Measurements from ENCODE around the gene PNLIP. TPM values are rescaled to one million over a fixed set of nuclear protein-coding genes. Genes with fewer than 3 reads are reported as not detected.

Gene PNLIP
- polyA plus RNA-seq, 1 of the 3 experiments (the other 2 are of a cell fraction) = not detected

DNA sequence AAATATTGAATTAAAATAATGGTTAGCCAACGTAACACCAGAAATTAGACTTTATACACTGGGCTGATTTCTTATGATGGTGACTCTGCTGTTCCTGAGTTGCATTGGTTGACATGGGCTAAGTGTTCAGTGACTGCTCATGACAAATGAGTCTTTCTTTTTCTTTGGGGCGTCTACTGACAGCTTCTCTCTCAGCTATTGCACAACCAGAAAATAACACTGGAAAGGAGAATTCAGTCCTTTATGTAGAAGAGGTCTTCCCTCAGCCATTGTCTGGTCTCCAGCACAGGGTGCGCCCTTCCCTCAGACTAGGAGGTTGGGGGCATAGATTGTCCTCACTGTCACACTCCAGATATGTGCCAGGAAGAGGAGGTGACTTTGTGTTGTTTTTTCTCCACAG lies 21.6 kb downstream of the PNLIP start:
- Histone ChIP-seq H3K27me3 (ENCODE audit: insufficient read depth) (no peaks in the 10 kb centered on the region), H3K27ac (ENCODE audit: low read depth in 2 of 2, low read length in 1 of 2) (no peak overlapping the region), H3K4me2 (no peak overlapping the region), H3K9ac (no peak overlapping the region), H3K4me1 (ENCODE audit: control insufficient read depth in 1 of 2, insufficient read depth in 2 of 2, low read depth in 1 of 2, low read length in 1 of 2) (no peaks in the 10 kb centered on the region), H3F3A (replicated peaks; ENCODE audit: insufficient read depth) (no peaks in the 10 kb centered on the region), H3K4me3 (ENCODE audit: low read depth in 2 of 2, low read length in 1 of 2) (no peak overlapping the region), H3K79me2 (ENCODE audit: insufficient read depth) (no peaks in the 10 kb centered on the region), H3K9me2 (no peaks in the 10 kb centered on the region), H3K9me3 (no peaks in the 10 kb centered on the region), H3K36me3 (replicated peaks in 1 of 2; ENCODE audit: control insufficient read depth in 1 of 2, insufficient read depth in 2 of 2, low read length in 1 of 2) (no peaks in the 10 kb centered on the region), H4K20me1 (ENCODE audit: insufficient read depth) (no peaks in the 10 kb centered on the region), H2AFZ (ENCODE audit: low read depth) (no peak overlapping the region)
- no peak for DNase-seq
- 21% methylated on average over 3 of the region's 3 CpGs for WGBS (ENCODE audit: low lambda C conversion rate)
- no peak for TF ChIP-seq NFIC (IDR thresholded peaks at IDR 0.05; ENCODE audit: borderline replicate concordance)
- no peak for TF ChIP-seq FOSL2 (IDR thresholded peaks at IDR 0.05; ENCODE audit: borderline replicate concordance, low read depth)
- TF ChIP-seq, protein P1, sequence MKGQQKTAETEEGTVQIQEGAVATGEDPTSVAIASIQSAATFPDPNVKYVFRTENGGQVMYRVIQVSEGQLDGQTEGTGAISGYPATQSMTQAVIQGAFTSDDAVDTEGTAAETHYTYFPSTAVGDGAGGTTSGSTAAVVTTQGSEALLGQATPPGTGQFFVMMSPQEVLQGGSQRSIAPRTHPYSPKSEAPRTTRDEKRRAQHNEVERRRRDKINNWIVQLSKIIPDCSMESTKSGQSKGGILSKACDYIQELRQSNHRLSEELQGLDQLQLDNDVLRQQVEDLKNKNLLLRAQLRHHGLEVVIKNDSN (IDR thresholded peaks at IDR 0.05; ENCODE audit: borderline replicate concordance, low read depth) = no peak
- no peak for TF ChIP-seq CHD2 (IDR thresholded peaks at IDR 0.05; ENCODE audit: low read length, partially characterized antibody)
- TF ChIP-seq MXI1 (IDR thresholded peaks at IDR 0.05; ENCODE audit: low read depth, low read length) = no peak
- no peak for TF ChIP-seq SMC3 (IDR thresholded peaks at IDR 0.05; ENCODE audit: low read depth, low read length)
- no peak for TF ChIP-seq JUND (IDR thresholded peaks at IDR 0.05)
- TF ChIP-seq, protein P2, sequence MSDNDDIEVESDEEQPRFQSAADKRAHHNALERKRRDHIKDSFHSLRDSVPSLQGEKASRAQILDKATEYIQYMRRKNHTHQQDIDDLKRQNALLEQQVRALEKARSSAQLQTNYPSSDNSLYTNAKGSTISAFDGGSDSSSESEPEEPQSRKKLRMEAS (IDR thresholded peaks at IDR 0.05; ENCODE audit: low read depth) = no peak
- TF ChIP-seq TCF12 (IDR thresholded peaks at IDR 0.05) = no peak
- ChIA-PET CTCF (no interaction called here), POLR2A (no interaction called here)

DNA sequence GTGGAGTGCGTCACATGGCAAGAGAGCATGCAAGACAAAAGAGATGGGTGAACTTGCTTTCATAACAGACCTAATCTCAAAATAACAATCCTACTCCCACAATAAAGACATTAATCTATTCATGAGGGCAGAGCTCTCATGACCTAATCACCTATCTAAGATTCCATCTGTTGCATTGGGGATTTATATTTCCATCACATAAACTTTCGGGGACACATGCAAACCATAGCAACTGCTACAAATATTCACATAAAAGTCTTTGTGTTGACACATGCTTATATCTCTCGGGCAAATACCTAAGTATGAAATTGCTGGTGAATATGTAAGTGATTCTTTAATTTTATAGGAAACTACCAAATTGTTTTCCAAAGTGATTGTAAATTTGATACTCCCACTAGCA lies 29.1 kb downstream of the PNLIP start:
- Histone ChIP-seq H3K4me3 (ENCODE audit: low read depth in 2 of 2, low read length in 1 of 2) (no peak overlapping the region), H3F3A (replicated peaks; ENCODE audit: insufficient read depth) (no peaks in the 10 kb centered on the region), H3K27me3 (ENCODE audit: insufficient read depth) (no peaks in the 10 kb centered on the region), H3K9ac (no peak overlapping the region), H3K9me3 (no peaks in the 10 kb centered on the region), H3K4me1 (ENCODE audit: control insufficient read depth in 1 of 2, insufficient read depth in 2 of 2, low read depth in 1 of 2, low read length in 1 of 2) (no peaks in the 10 kb centered on the region), H3K36me3 (replicated peaks in 1 of 2; ENCODE audit: control insufficient read depth in 1 of 2, insufficient read depth in 2 of 2, low read length in 1 of 2) (no peaks in the 10 kb centered on the region), H3K79me2 (ENCODE audit: insufficient read depth) (no peaks in the 10 kb centered on the region), H3K27ac (ENCODE audit: low read depth in 2 of 2, low read length in 1 of 2) (no peak overlapping the region), H4K20me1 (ENCODE audit: insufficient read depth) (no peaks in the 10 kb centered on the region), H3K4me2 (no peak overlapping the region), H3K9me2 (no peaks in the 10 kb centered on the region), H2AFZ (ENCODE audit: low read depth) (no peak overlapping the region)
- CTCF ChIA-PET = no interaction called here
- 25% methylated on average over 3 of the region's 3 CpGs for WGBS (ENCODE audit: low lambda C conversion rate)
- POLR2A ChIA-PET = no interaction called here
- DNase-seq = no peak
- TF ChIP-seq SMC3 (IDR thresholded peaks at IDR 0.05; ENCODE audit: low read depth, low read length) (no peak), POLR2AphosphoS5 (IDR thresholded peaks at IDR 0.05; ENCODE audit: low read depth, low read length) (no peak), NRF1 (IDR thresholded peaks at IDR 0.05; ENCODE audit: low read depth, low read length) (no peak)

DNA sequence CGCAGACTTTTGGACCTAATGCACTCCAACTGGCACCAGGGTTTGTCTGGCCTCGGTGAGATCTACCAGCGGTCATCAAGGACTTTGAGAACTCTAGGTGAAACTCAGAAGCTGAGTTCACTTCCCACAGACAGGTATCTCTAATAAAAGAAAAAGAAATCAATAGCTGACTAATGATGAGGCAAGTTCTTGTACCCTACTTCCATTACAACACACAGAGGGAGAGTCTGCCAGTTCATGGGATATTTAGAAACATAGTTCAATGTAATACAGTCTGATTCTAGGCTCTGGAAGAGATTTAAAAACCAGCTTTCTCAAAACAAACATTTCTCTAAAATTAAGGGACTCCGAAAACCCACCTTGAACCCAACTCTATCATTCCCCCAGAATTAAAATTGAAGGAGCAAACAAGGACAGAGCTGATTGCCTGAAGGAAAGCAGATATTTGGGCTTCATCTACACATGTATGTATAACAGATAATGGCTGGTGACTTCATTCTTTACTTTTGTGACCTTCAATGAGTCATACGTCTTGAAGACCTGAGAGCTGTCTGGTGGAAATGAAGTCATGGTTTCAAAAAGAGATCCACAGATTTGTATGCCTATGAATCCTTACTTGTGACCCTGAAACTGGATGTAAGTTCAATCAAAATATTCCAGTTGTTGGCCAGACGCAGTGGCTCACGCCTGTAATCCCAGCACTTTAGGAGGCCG lies 42.3 kb downstream of the PNLIP start:
- Histone ChIP-seq H3K4me1 (ENCODE audit: control insufficient read depth in 1 of 2, insufficient read depth in 2 of 2, low read depth in 1 of 2, low read length in 1 of 2) (no peaks in the 10 kb centered on the region), H3K9me3 (no peaks in the 10 kb centered on the region), H3K36me3 (replicated peaks in 1 of 2; ENCODE audit: control insufficient read depth in 1 of 2, insufficient read depth in 2 of 2, low read length in 1 of 2) (no peaks in the 10 kb centered on the region), H3K27me3 (ENCODE audit: insufficient read depth) (no peaks in the 10 kb centered on the region), H3K9me2 (no peaks in the 10 kb centered on the region), H3F3A (replicated peaks; ENCODE audit: insufficient read depth) (no peaks in the 10 kb centered on the region), H3K79me2 (ENCODE audit: insufficient read depth) (no peaks in the 10 kb centered on the region), H3K4me2 (no peak overlapping the region), H4K20me1 (ENCODE audit: insufficient read depth) (no peaks in the 10 kb centered on the region), H2AFZ (ENCODE audit: low read depth) (no peak overlapping the region), H3K27ac (ENCODE audit: low read depth in 2 of 2, low read length in 1 of 2) (no peak overlapping the region), H3K4me3 (ENCODE audit: low read depth in 2 of 2, low read length in 1 of 2) (no peak overlapping the region), H3K9ac (no peak overlapping the region)
- ChIA-PET CTCF (interaction anchor here (2.0 kb wide), 1 partner anchor 99 kb away, joined by 5 read pairs; no protein-coding TSS in a partner anchor), POLR2A (no interaction called here)
- TF ChIP-seq EP300 (IDR thresholded peaks at IDR 0.05; ENCODE audit: borderline replicate concordance in 1 of 2, low read depth in 1 of 2, low read length in 1 of 2) (no peak), GATA2 (CRISPR knock-in tag; IDR thresholded peaks at IDR 0.05) (no peak), GABPA (IDR thresholded peaks at IDR 0.05; ENCODE audit: low read depth) (no peak)
- TF ChIP-seq, protein P3, sequence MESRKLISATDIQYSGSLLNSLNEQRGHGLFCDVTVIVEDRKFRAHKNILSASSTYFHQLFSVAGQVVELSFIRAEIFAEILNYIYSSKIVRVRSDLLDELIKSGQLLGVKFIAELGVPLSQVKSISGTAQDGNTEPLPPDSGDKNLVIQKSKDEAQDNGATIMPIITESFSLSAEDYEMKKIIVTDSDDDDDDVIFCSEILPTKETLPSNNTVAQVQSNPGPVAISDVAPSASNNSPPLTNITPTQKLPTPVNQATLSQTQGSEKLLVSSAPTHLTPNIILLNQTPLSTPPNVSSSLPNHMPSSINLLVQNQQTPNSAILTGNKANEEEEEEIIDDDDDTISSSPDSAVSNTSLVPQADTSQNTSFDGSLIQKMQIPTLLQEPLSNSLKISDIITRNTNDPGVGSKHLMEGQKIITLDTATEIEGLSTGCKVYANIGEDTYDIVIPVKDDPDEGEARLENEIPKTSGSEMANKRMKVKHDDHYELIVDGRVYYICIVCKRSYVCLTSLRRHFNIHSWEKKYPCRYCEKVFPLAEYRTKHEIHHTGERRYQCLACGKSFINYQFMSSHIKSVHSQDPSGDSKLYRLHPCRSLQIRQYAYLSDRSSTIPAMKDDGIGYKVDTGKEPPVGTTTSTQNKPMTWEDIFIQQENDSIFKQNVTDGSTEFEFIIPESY (IDR thresholded peaks at IDR 0.05; ENCODE audit: borderline replicate concordance, low read depth) = no peak
- no peak for DNase-seq
- 52% methylated on average over 8 of the region's 8 CpGs for WGBS (ENCODE audit: low lambda C conversion rate)
